B cell (primary cell): ENCODE measurements around the gene HOXB3. TPM values are rescaled to one million over a fixed set of nuclear protein-coding genes. Genes with fewer than 3 reads are reported as not detected.

Experiments
- ATAC-seq: fragments of 200-7000 bp; cut with Tn5 transposase; one replicate; pipeline ENCODE4 v1.10.0; 2021; ENCODE audit warnings: low read depth, mild to moderate bottlenecking, moderate number of reproducible peaks, moderate library complexity
- CTCF ChIA-PET: fragments of 350-600 bp; sonication (Branson Sonifier 250); formaldehyde crosslinking; loops from one replicate; lab custom pipeline; 2021; ENCODE audit warnings: antibody characterized with exemption, inconsistent platforms; lab: Charles Lee
- POLR2A ChIA-PET: fragments of 350-600 bp; sonication (Branson Sonifier 250); formaldehyde crosslinking; loops from one replicate; lab custom pipeline; 2021; ENCODE audit warnings: antibody characterized with exemption; lab: Charles Lee
- DNase-seq: peaks from one replicate; pipeline ENCODE4 v3.0.0; 2013
- H2AFZ ChIP-seq: 2 replicates; pipeline ENCODE4 v1.6.1; 2012; ENCODE audit warnings: mild to moderate bottlenecking, low read depth, low read length; ENCODE audit not compliant: insufficient read depth, poor library complexity, severe bottlenecking
- H3K27ac ChIP-seq, 2 donors: 1 replicate in 1 of 2; 2 replicates in 1 of 2; pipeline ENCODE4 v1.5.1; 2012 to 2013; ENCODE audit warnings: low read length in 2 of 2, mild to moderate bottlenecking in 2 of 2, moderate library complexity in 1 of 2
- H3K27me3 ChIP-seq, 4 experiments: fragments of 200-600 bp in 1 of 4; sonication (generic) in 1 of 4; replicated peaks in 1 of 4; 1 replicate in 2 of 4; 2 replicates in 2 of 4; pipeline versions ENCODE4 v1.6.1 to v1.7.0; 2013 to 2016; ENCODE audit warnings: low read length in 3 of 4, mild to moderate bottlenecking in 2 of 4, mixed read lengths in 1 of 4, moderate library complexity in 1 of 4; ENCODE audit not compliant: insufficient read depth in 4 of 4, control insufficient read depth in 3 of 4; ENCODE audit errors: control extremely low read depth in 1 of 4
- H3K36me3 ChIP-seq, 2 experiments: replicated peaks in 1 of 2; 1 replicate in 1 of 2; 2 replicates in 1 of 2; pipeline versions ENCODE4 v1.6.1 to v1.7.1; 2013; ENCODE audit warnings: low read length in 1 of 2; ENCODE audit not compliant: insufficient read depth in 2 of 2, control insufficient read depth in 1 of 2; ENCODE audit errors: control extremely low read depth in 1 of 2, extremely low read depth in 1 of 2
- H3K4me1 ChIP-seq, 2 donors: fragments of 200-600 bp in 1 of 2; sonication (generic) in 1 of 2; 1 replicate in 1 of 2; 2 replicates in 1 of 2; pipeline versions ENCODE4 v1.5.1 to v1.6.1; 2013 to 2017; ENCODE audit warnings: low read length in 2 of 2; ENCODE audit not compliant: control insufficient read depth in 2 of 2, insufficient read depth in 2 of 2
- H3K4me2 ChIP-seq: replicated peaks from 2 replicates; pipeline ENCODE3; 2012; ENCODE audit warnings: mild to moderate bottlenecking, low read depth, low read length; ENCODE audit not compliant: poor library complexity, severe bottlenecking
- H3K4me3 ChIP-seq, 5 experiments: fragments of 200-600 bp in 1 of 5; sonication (generic) in 1 of 5; 1 replicate in 3 of 5; 2 replicates in 2 of 5; pipeline versions ENCODE4 v1.5.1 to v1.7.0; 2011 to 2016; ENCODE audit warnings: low read length in 4 of 5, mild to moderate bottlenecking in 4 of 5, low read depth in 2 of 5, control low read depth in 1 of 5, moderate library complexity in 1 of 5; ENCODE audit not compliant: insufficient read depth in 1 of 5; ENCODE audit errors: control extremely low read depth in 1 of 5, extremely low read depth in 1 of 5
- H3K79me2 ChIP-seq: fragments of 200-600 bp; sonication (generic); one replicate; pipeline ENCODE4 v1.6.0; 2016; ENCODE audit warnings: low read length; ENCODE audit not compliant: control insufficient read depth, insufficient read depth
- H3K9ac ChIP-seq: fragments of 200-600 bp; sonication (generic); 2 replicates; pipeline ENCODE4 v1.6.1; 2017; ENCODE audit warnings: mild to moderate bottlenecking, low read length, moderate library complexity
- H3K9me3 ChIP-seq, 3 donors: one replicate each; pipeline versions ENCODE4 v1.6.1 to v1.7.1; 2013; ENCODE audit warnings: low read length in 2 of 3; ENCODE audit not compliant: control insufficient read depth in 2 of 3, insufficient read depth in 1 of 3; ENCODE audit errors: control extremely low read depth in 1 of 3
- H4K20me1 ChIP-seq: 2 replicates; pipeline ENCODE4 v1.6.0; 2012; ENCODE audit warnings: mild to moderate bottlenecking, low read length; ENCODE audit not compliant: insufficient read depth, control insufficient read depth, poor library complexity, severe bottlenecking
- H3K27ac Mint-ChIP-seq: one replicate; pipeline ENCODE4 v1.8.0; 2021; ENCODE audit warnings: mixed read lengths
- H3K27me3 Mint-ChIP-seq: one replicate; pipeline ENCODE4 v1.8.0; 2021; ENCODE audit warnings: mixed read lengths
- H3K4me1 Mint-ChIP-seq: one replicate; pipeline ENCODE4 v1.8.0; 2021; ENCODE audit warnings: mixed read lengths
- H3K4me3 Mint-ChIP-seq: one replicate; pipeline ENCODE4 v1.8.0; 2021; ENCODE audit warnings: mixed read lengths
- H3K9me3 Mint-ChIP-seq: one replicate; pipeline ENCODE4 v1.8.0; 2022; ENCODE audit warnings: mixed read lengths; ENCODE audit not compliant: insufficient read depth
- EZH2 ChIP-seq: IDR thresholded peaks from 2 replicates; pipeline ENCODE4 v1.6.1; 2012; ENCODE audit warnings: borderline replicate concordance, low read depth, mild to moderate bottlenecking, moderate library complexity, low read length; ENCODE audit not compliant: insufficient read depth, poor library complexity, severe bottlenecking
- WGBS: methylation state at CpG from one replicate; pipeline ENCODE4 v1.1.5; 2013; ENCODE audit warnings: missing lambda C conversion rate; ENCODE audit not compliant: insufficient coverage; 5-methylcytosine and 5-hydroxymethylcytosine counted together
- intact Hi-C: fragments of 100-400 bp; cut with micrococcal nuclease; formaldehyde crosslinking; loops from one replicate; pipeline ENCODE4 v1.10.0; 2022
- polyA plus RNA-seq: library from polyadenylated mRNA; depleted of rRNA; stranded (reverse); fragments of >200 nt; gene quantifications from 2 replicates; pipeline ENCODE4 v1.2.3, GENCODE V29; 2012
- total RNA-seq, 2 donors: library from RNA; stranded (reverse); fragments of 120-200 nt in 1 of 2; gene quantifications; 1 replicate in 1 of 2; 2 replicates in 1 of 2; pipeline versions ENCODE4 v1.2.3 to v1.2.4, GENCODE V29; 2013 to 2022
- TF ChIP-seq, protein P1 (sequence below): fragments of 200-600 bp; IDR thresholded peaks from one replicate; pipeline ENCODE4 v1.8.0; 2022; ENCODE audit warnings: antibody characterized with exemption, mild to moderate bottlenecking

HOXB3 gene
- total and polyA plus RNA-seq, 2 donors (not counting 1 experiment from before 2014, with no cell fraction given) = 3.0 to 4.0 TPM

DNA sequence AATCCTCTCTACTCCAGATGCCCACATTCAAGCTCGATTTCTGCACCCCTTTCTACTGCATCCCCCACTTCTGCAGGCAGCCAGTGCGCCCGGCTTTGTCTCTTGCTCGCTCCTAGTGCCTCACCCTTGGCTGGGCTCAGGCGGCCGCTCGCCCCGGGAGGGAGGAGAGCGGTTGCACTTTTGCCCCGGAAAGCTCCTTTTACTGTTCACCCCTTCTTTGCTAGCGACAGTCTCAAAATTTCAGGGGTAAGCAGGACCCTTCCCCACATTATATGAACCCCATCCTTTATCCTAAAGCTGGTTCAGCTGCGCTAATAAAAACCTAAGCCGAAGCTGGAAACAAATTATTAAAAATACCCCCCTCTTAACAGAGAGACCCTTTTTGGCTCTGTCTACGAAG, 2.5 kb upstream of the HOXB3 start:
- Histone ChIP-seq H4K20me1 (peaks cover 8% of the 10 kb centered on the region), H3K36me3 (no peaks in the 10 kb centered on the region), H3K9ac (peak overlapping the region; percentile 50), H3K4me3 (peak overlapping the region in 2 of 5 experiments; percentile 21 to 44), H3K4me2 (peak overlapping the region; percentile 80), H3K4me1 (peaks cover 52 to 60% of the 10 kb centered on the region in 2 donors), H3K9me3 (peaks cover 0 to 21% (median 0%) of the 10 kb centered on the region in 3 donors), H3K27me3 (peaks cover 0 to 99% (median 81%) of the 10 kb centered on the region in 4 experiments), H3K79me2 (no peaks in the 10 kb centered on the region), H2AFZ (peak overlapping the region; percentile 50), H3K27ac (no peak overlapping the region)
- H3K9me3 Mint-ChIP-seq = no peaks in the 10 kb centered on the region
- DNase-seq (peak; percentile 61), ATAC-seq (no peak)
- peak overlapping the region; percentile 83 for H3K4me3 Mint-ChIP-seq
- peaks cover 90% of the 10 kb centered on the region for H3K27me3 Mint-ChIP-seq
- H3K4me1 Mint-ChIP-seq = peaks cover 44% of the 10 kb centered on the region
- TF ChIP-seq, protein P1, sequence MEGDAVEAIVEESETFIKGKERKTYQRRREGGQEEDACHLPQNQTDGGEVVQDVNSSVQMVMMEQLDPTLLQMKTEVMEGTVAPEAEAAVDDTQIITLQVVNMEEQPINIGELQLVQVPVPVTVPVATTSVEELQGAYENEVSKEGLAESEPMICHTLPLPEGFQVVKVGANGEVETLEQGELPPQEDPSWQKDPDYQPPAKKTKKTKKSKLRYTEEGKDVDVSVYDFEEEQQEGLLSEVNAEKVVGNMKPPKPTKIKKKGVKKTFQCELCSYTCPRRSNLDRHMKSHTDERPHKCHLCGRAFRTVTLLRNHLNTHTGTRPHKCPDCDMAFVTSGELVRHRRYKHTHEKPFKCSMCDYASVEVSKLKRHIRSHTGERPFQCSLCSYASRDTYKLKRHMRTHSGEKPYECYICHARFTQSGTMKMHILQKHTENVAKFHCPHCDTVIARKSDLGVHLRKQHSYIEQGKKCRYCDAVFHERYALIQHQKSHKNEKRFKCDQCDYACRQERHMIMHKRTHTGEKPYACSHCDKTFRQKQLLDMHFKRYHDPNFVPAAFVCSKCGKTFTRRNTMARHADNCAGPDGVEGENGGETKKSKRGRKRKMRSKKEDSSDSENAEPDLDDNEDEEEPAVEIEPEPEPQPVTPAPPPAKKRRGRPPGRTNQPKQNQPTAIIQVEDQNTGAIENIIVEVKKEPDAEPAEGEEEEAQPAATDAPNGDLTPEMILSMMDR = no peak
- TF ChIP-seq EZH2 = peak; percentile 62
- peak overlapping the region; percentile 16 for H3K27ac Mint-ChIP-seq
- ChIA-PET POLR2A (interaction anchor here (0.5 to 1.6 kb wide), 4 partner anchors 20 to 274 kb away, joined by 3 to 4 read pairs (median 4); no protein-coding TSS in a partner anchor), CTCF (interaction anchor here (0.7 to 5.6 kb wide), 23 partner anchors 14 to 567 kb away, joined by 3 to 68 read pairs (median 4); partner anchors contain the start of gene PRAC2)
- 4% methylated on average over 13 of the region's 14 CpGs for WGBS
- intact Hi-C loops = loop anchor here (2.0 kb wide), 2 partner anchors 14 to 256 kb away; partner anchors contain the start of gene HOXB4

- peaks cover 0 to 99% (median 83%) of the 10 kb centered on the region in 4 experiments for H3K27me3 ChIP-seq
These were observed 2.0 kb upstream of the HOXB3 start for GRCh38 chr17:48592057-48592514.

More at GRCh38 chr17:48592057-48592514, 2.0 kb upstream of the HOXB3 start:
- CTCF ChIA-PET = interaction anchor here (0.9 to 5.6 kb wide), 13 partner anchors 15 to 330 kb away, joined by 3 to 68 read pairs (median 7); partner anchors contain the start of gene PRAC2
- Mint-ChIP-seq H3K9me3 (no peaks in the 10 kb centered on the region), H3K4me1 (peaks cover 40% of the 10 kb centered on the region), H3K27ac (no peak overlapping the region), H3K4me3 (no peak overlapping the region), H3K27me3 (peaks cover 90% of the 10 kb centered on the region)
- 21% methylated on average over 24 of the region's 33 CpGs for WGBS
- H3K4me2 ChIP-seq = peak overlapping the region; percentile 80
- intact Hi-C loops = loop anchor here (2.0 kb wide), 2 partner anchors 13 to 255 kb away; partner anchors contain the start of gene HOXB4
- ATAC-seq (no peak), DNase-seq (no peak)
- TF ChIP-seq EZH2 = no peak
- TF ChIP-seq, protein P1 = no peak
- no peak overlapping the region for H3K9ac ChIP-seq
- H2AFZ ChIP-seq = no peak overlapping the region
- H3K4me1 ChIP-seq = peaks cover 47 to 56% of the 10 kb centered on the region in 2 donors
- no peak overlapping the region for H3K4me3 ChIP-seq
- no peaks in the 10 kb centered on the region for H3K79me2 ChIP-seq
- POLR2A ChIA-PET = interaction anchor here (0.5 to 1.6 kb wide), 2 partner anchors 21 to 167 kb away, joined by 3 to 4 read pairs; no protein-coding TSS in a partner anchor
- H3K9me3 ChIP-seq = peaks cover 0 to 18% (median 0%) of the 10 kb centered on the region in 3 donors
- peaks cover 5% of the 10 kb centered on the region for H4K20me1 ChIP-seq
- no peaks in the 10 kb centered on the region for H3K36me3 ChIP-seq
- no peak overlapping the region for H3K27ac ChIP-seq
